ENCODE measurements around the gene MTHFD1. TPM values are rescaled to one million over a fixed set of nuclear protein-coding genes. Genes with fewer than 3 reads are reported as not detected.

The MTHFD1 gene
- total and polyA plus RNA-seq, 2 of the 4 experiments (the other 2 are of a cell fraction), result 32.2 to 64.9 TPM

GRCh38 chr14:64444140-64444539, 56.0 kb downstream of the MTHFD1 start:
- H3K9me3 ChIP-seq (ENCODE audit: control insufficient read depth, insufficient read depth, low read length), result no peaks in the 10 kb centered on the region
- H3K23ac ChIP-seq (ENCODE audit: low read depth, low read length), result no peak overlapping the region
- TF ChIP-seq MAFK (IDR thresholded peaks at IDR 0.05; ENCODE audit: low read depth, low read length) (no peak), SMC3 (IDR thresholded peaks at IDR 0.05; ENCODE audit: low read depth, low read length) (no peak), CEBPB (IDR thresholded peaks at IDR 0.05; ENCODE audit: low read depth, low read length) (no peak), RAD21 (IDR thresholded peaks at IDR 0.05; ENCODE audit: low read length) (no peak), RFX5 (IDR thresholded peaks at IDR 0.05; ENCODE audit: low read depth, low read length) (no peak), BHLHE40 (IDR thresholded peaks at IDR 0.05; ENCODE audit: low read depth, low read length) (no peak), FOS (IDR thresholded peaks at IDR 0.05; ENCODE audit: low read depth, low read length) (no peak), MXI1 (IDR thresholded peaks at IDR 0.05; ENCODE audit: borderline replicate concordance, low read depth, low read length) (no peak), USF2 (IDR thresholded peaks at IDR 0.05; ENCODE audit: low read depth, low read length) (no peak), RCOR1 (IDR thresholded peaks at IDR 0.05; ENCODE audit: insufficient replicate concordance, low read length) (no peak)
- TF ChIP-seq, protein P1, sequence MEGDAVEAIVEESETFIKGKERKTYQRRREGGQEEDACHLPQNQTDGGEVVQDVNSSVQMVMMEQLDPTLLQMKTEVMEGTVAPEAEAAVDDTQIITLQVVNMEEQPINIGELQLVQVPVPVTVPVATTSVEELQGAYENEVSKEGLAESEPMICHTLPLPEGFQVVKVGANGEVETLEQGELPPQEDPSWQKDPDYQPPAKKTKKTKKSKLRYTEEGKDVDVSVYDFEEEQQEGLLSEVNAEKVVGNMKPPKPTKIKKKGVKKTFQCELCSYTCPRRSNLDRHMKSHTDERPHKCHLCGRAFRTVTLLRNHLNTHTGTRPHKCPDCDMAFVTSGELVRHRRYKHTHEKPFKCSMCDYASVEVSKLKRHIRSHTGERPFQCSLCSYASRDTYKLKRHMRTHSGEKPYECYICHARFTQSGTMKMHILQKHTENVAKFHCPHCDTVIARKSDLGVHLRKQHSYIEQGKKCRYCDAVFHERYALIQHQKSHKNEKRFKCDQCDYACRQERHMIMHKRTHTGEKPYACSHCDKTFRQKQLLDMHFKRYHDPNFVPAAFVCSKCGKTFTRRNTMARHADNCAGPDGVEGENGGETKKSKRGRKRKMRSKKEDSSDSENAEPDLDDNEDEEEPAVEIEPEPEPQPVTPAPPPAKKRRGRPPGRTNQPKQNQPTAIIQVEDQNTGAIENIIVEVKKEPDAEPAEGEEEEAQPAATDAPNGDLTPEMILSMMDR (conservative IDR thresholded peaks at IDR 0.05; ENCODE audit: low read depth, low read length), result no peak
- peaks cover 0 to 16% of the 10 kb centered on the region in 2 experiments; a peak in 1 of 4 replicates for H3K79me1 ChIP-seq (ENCODE audit: low read depth in 1 of 2, low read length in 2 of 2)
- H4K20me1 ChIP-seq (ENCODE audit: insufficient read depth, low read length), result no peaks in the 10 kb centered on the region
- ChIA-PET POLR2A (ENCODE audit: unreplicated experiment) (no interaction called here), CTCF (interaction anchor here (0.7 kb wide), 1 partner anchor 11 kb away, joined by 3 read pairs; no protein-coding TSS in a partner anchor)
- H3K18ac ChIP-seq (ENCODE audit: low read depth, low read length), result no peak overlapping the region
- no TSS peak for BruUV-seq (replicated peaks)
- peaks cover 9% of the 10 kb centered on the region for H3K4me1 ChIP-seq (ENCODE audit: control insufficient read depth, insufficient read depth, low read length)
- no peak overlapping the region for H3K4me2 ChIP-seq (ENCODE audit: low read depth, low read length)
- dilution Hi-C loops (cut with HindIII; ENCODE audit: low sequenced_read_pairs, unreplicated experiment), result no loop called here
- peak overlapping the region; percentile 92 for H3K4ac ChIP-seq (ENCODE audit: low read depth, low read length)
- H3K27me3 ChIP-seq (ENCODE audit: control insufficient read depth, insufficient read depth, low read length), result no peaks in the 10 kb centered on the region
- no peak overlapping the region for H3K27ac ChIP-seq (ENCODE audit: insufficient read depth, low read length)
- H2AK9ac ChIP-seq (replicated peaks; ENCODE audit: low read depth, low read length, poor library complexity), result peak overlapping the region; percentile 60
- H4K91ac ChIP-seq (ENCODE audit: insufficient read depth, low read depth, low read length), result peak overlapping the region; percentile 58; the same call in 1 of the 2 replicates
- no peak for ATAC-seq (ENCODE audit: low read depth)
- no peak overlapping the region; the same call in 2 of the 3 replicates for H2BK15ac ChIP-seq (ENCODE audit: low read depth, low read length)
- in situ Hi-C loops (cut with MboI; ENCODE audit: low sequenced_read_pairs), result no loop called here
- H2BK5ac ChIP-seq (ENCODE audit: low read depth, low read length, poor library complexity, severe bottlenecking), result no peak overlapping the region
- intact Hi-C loops (cut with micrococcal nuclease), result no loop called here
- H2AFZ ChIP-seq (replicated peaks; ENCODE audit: low read length, poor library complexity), result no peak overlapping the region
- peak overlapping the region; percentile 94; the same call in 1 of the 2 replicates for H2BK120ac ChIP-seq (ENCODE audit: low read depth, low read length)
- H3K36me3 ChIP-seq (ENCODE audit: control insufficient read depth, insufficient read depth, low read length), result peaks cover 22% of the 10 kb centered on the region
- 94% methylated on average over 6 of the region's 11 CpGs; no CpG with 5 or more reads in 1 of the 2 experiments for WGBS, 2 experiments (ENCODE audit: extremely low coverage in 2 of 2, insufficient read length in 1 of 2)
- no peak overlapping the region; the same call in 1 of the 2 replicates for H2BK20ac ChIP-seq (ENCODE audit: low read depth, low read length)
- no peak overlapping the region for H4K5ac ChIP-seq (ENCODE audit: low read depth, low read length)
- H3K4me3 ChIP-seq (ENCODE audit: insufficient read depth, low read depth, low read length), result no peak overlapping the region
- no peak overlapping the region for H3K56ac ChIP-seq (ENCODE audit: extremely low read depth, insufficient read depth, low read length)
- H3K9ac ChIP-seq (ENCODE audit: low read depth, low read length), result no peak overlapping the region
- no peak for DNase-seq
- H3K9me1 ChIP-seq (ENCODE audit: insufficient read depth, low read length), result peaks cover 16% of the 10 kb centered on the region
- H4K8ac ChIP-seq (ENCODE audit: low read depth in 2 of 2, low read length in 2 of 2), result peak overlapping the region in 1 of 2 experiments; percentile 95; a peak in 1 of 4 replicates
- peak overlapping the region; percentile 96 for H3K14ac ChIP-seq (replicated peaks; ENCODE audit: low read depth, low read length)
- peak overlapping the region; percentile 7; the same call in 1 of the 2 replicates for H2AK5ac ChIP-seq (ENCODE audit: low read depth, low read length)

Data from IMR-90 (cell line).